HG02759 (cell line): ENCODE data around the gene MRPS2.

Experiments used
- ATAC-seq: cut with Tn5 transposase; IDR thresholded peaks from one replicate; pipeline ENCODE4 v1.9.1; 2021; ENCODE audit warnings: mild to moderate bottlenecking, moderate library complexity; ENCODE audit not compliant: unreplicated experiment

MRPS2 gene

DNA sequence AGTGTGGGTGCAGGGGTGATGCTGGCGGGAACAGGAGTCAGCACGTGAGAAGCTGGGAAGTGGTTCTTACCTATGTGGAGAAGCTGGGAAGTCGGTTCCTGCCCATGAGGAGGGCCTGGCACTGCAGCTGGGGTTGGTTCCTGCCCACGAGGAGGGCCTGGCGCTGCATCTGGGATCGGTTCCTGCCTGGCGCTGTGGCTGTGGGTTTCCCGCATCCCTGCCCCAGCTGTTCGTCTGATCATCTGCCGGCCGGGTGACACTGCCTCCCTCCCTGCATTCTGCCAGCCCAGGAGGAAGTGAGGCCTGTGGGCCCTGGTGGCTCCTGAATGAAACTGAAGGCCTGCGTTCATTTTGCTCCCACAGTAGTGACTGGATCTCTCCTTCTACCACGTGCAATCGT is 50.5 kb downstream of the MRPS2 start:
- no peak for ATAC-seq

DNA sequence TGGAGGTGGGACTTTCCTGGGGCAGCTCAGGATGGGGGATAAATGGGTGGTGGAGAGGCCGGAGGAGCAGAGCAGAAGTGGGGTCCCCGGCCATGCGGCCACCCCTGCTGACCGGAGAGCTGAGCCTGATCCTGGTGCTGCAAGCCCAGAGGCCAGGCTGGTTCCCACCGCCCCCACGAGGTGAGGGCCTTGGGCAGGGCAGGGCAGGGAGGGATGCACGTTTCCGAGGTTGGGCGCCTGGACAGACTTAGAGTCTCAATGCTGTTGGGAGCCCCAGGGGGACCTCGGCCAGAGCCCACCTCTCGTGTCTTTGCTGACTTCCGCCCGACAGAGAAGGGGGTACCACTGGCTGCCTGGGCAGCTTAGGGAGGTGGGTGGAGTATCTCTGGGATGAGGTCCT is 51.0 kb downstream of the MRPS2 start:
- no peak for ATAC-seq

DNA sequence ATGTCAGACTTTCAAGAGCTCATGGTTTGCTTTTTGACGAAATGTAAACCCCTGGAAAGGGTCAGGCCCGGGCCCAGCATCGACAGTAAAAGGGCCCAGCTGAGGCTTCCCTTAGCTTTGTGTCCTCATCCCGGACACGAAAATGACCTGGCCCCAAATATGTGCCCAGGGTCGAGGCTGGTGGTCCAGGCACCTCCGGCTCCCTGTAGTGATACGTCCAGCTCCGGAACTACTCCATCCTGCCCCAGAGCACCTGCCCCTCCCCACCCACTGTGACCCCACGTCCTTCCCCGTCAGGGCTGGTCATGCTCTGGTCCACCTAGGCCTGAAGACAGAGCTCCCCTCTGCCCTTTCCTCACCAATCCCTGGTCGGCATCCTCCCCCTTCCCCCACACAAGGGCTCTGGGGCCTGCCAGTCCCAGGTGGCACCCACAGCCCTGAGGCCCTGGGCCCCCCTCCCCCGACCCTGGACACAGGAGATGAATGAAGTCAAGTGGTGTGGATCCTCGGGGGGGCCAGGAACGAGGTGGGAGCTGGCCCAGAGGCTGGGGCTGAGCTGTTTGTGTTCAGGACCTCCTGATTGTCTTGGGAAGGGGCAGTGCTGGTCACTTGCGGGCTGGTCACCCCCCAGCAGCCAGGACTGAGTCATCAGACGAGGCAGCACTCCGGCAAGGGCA is 51.7 kb downstream of the MRPS2 start:
- ATAC-seq, result no peak

DNA sequence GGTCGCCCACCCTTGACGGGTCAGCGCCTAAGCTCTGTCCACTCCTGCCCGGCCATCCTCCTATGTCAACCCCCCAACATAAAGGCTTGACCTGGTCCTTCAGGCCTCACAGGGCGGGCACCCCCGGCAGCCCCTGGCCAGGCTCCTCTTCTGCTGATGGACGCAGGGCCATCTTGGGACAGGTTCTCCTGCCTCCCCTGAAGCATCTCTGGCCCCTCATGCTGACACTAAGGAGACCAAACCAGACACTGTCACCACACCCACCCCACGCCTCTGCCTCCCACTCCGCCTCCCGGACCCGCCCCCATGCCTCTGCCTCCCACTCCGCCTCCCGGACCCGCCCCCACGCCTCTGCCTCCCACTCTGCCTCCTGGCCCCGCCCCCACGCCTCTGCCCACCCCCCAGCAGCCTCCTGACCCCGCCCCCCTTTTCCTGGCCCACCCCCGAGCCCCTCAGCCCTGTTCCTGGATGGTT is 52.3 kb downstream of the MRPS2 start:
- ATAC-seq, result no peak
